Gastroesophageal sphincter (tissue), 4 donors: ENCODE results near the gene SETD4. TPM values are rescaled to one million over a fixed set of nuclear protein-coding genes. Genes with fewer than 3 reads are reported as not detected.
"Not testable (repeated sequence)": the region's sequence is repeated elsewhere in the genome, so short reads cannot be mapped to it uniquely, and the experiment has no call there.

Source experiments
- ATAC-seq: fragments of 150-250 bp; one replicate; pipeline ENCODE4 v1.9.1; 2016; ENCODE audit warnings: mild to moderate bottlenecking, moderate library complexity
- H3K27ac ChIP-seq, 4 donors: fragments of 200-600 bp; sonication (generic) in 3 of 4; 1 replicate in 3 of 4; 2 replicates in 1 of 4; pipeline ENCODE4 v1.5.1; 2016 to 2019
- H3K27me3 ChIP-seq: fragments of 200-600 bp; sonication (generic); one replicate; pipeline ENCODE4 v1.5.1; 2019
- H3K36me3 ChIP-seq, 2 donors: fragments of 200-600 bp; sonication (generic); one replicate each; pipeline ENCODE4 v1.5.1; 2019; ENCODE audit warnings: control low read depth in 1 of 2
- H3K4me1 ChIP-seq, 3 donors: fragments of 200-600 bp; sonication (generic); 1 replicate in 2 of 3; 2 replicates in 1 of 3; pipeline ENCODE4 v1.5.1; 2016 to 2019; ENCODE audit warnings: control low read depth in 2 of 3
- H3K4me3 ChIP-seq, 2 donors: fragments of 200-600 bp; sonication (generic); one replicate each; pipeline ENCODE4 v1.5.1; 2019; ENCODE audit warnings: mild to moderate bottlenecking in 1 of 2, moderate library complexity in 1 of 2
- H3K9me3 ChIP-seq, 3 donors: fragments of 200-600 bp; sonication (generic); one replicate each; pipeline ENCODE4 v1.5.1; 2017 to 2019; ENCODE audit warnings: control low read depth in 2 of 3
- CTCF ChIP-seq, 4 experiments: fragments of 200-600 bp in 2 of 4; fragments of 450-650 bp in 2 of 4; sonication (generic) in 1 of 4; IDR thresholded peaks; one replicate each; pipeline ENCODE4 v1.5.1; 2017 to 2019; ENCODE audit warnings: antibody characterized with exemption in 4 of 4, mild to moderate bottlenecking in 2 of 4, moderate library complexity in 2 of 4
- EP300 ChIP-seq: sonication (generic); formaldehyde crosslinking; IDR thresholded peaks from one replicate; pipeline ENCODE4 v1.6.1; 2017; ENCODE audit warnings: antibody characterized with exemption, mild to moderate bottlenecking
- POLR2A ChIP-seq, 2 donors: fragments of 450-650 bp; IDR thresholded peaks; one replicate each; pipeline ENCODE4 v1.6.1; 2017; ENCODE audit warnings: antibody characterized with exemption in 2 of 2, mild to moderate bottlenecking in 2 of 2, moderate library complexity in 1 of 2
- POLR2AphosphoS5 ChIP-seq: sonication (generic); formaldehyde crosslinking; IDR thresholded peaks from one replicate; pipeline ENCODE4 v1.6.1; 2017; ENCODE audit warnings: antibody characterized with exemption
- WGBS, 2 donors: methylation state at CpG; one replicate each; pipeline ENCODE4 v1.1.5; 2018; ENCODE audit warnings: low coverage in 1 of 2; 5-methylcytosine and 5-hydroxymethylcytosine counted together
- total RNA-seq, 4 donors: library from RNA; depleted of rRNA; stranded (reverse); fragments of >200 nt; gene quantifications; one replicate each; pipeline ENCODE4 v1.1.0, GENCODE V29; 2016

Gene SETD4
- total RNA-seq, 4 donors from 2014 or later = 11.2 to 34.2 (median 15.2) TPM

GRCh38 chr21:36079010-36079649, 18.8 kb upstream of the SETD4 start:
- ATAC-seq = no peak
- H3K36me3 ChIP-seq = no peaks in the 10 kb centered on the region
- no peaks in the 10 kb centered on the region for H3K27me3 ChIP-seq
- no peaks in the 10 kb centered on the region for H3K9me3 ChIP-seq
- TF ChIP-seq POLR2A (IDR thresholded peaks at IDR 0.05) (no peak), CTCF (IDR thresholded peaks at IDR 0.05) (no peak), POLR2AphosphoS5 (no peak), EP300 (no peak)
- H3K4me1 ChIP-seq = no peaks in the 10 kb centered on the region
- no peak overlapping the region for H3K27ac ChIP-seq
- 68 to 90% methylated on average over 6 to 10 of the region's 14 CpGs for WGBS, 2 donors
- H3K4me3 ChIP-seq = no peak overlapping the region

- ATAC-seq = no peak
- no peak overlapping the region for H3K4me3 ChIP-seq
- TF ChIP-seq EP300 = no peak
- no peak for TF ChIP-seq CTCF (IDR thresholded peaks at IDR 0.05)
- TF ChIP-seq POLR2AphosphoS5 = no peak
- no peak for TF ChIP-seq POLR2A (IDR thresholded peaks at IDR 0.05)
- no peak overlapping the region for H3K27ac ChIP-seq
- no peaks in the 10 kb centered on the region for H3K27me3 ChIP-seq
- H3K9me3 ChIP-seq = no peaks in the 10 kb centered on the region
- 84 to 93% methylated on average over 2 to 3 of the region's 9 CpGs for WGBS, 2 donors
- H3K4me1 ChIP-seq = peaks cover 0 to 6% (median under 1%) of the 10 kb centered on the region in 3 donors
- H3K36me3 ChIP-seq = peaks cover 0 to 3% of the 10 kb centered on the region in 2 donors
These were observed 17.4 kb upstream of the SETD4 start for GRCh38 chr21:36077758-36078157.

- ATAC-seq = no peak
- Histone ChIP-seq H3K27ac (no peak overlapping the region), H3K36me3 (peaks cover 0 to 10% of the 10 kb centered on the region in 2 donors), H3K4me3 (no peak overlapping the region), H3K4me1 (peaks cover 0 to 13% (median 8%) of the 10 kb centered on the region in 3 donors), H3K27me3 (no peaks in the 10 kb centered on the region), H3K9me3 (no peaks in the 10 kb centered on the region)
- 66 to 69% methylated on average over 7 of the region's 7 CpGs for WGBS, 2 donors
- TF ChIP-seq EP300 (no peak), POLR2AphosphoS5 (no peak), POLR2A (IDR thresholded peaks at IDR 0.05) (no peak), CTCF (IDR thresholded peaks at IDR 0.05) (no peak)
These were observed 16.7 kb upstream of the SETD4 start for GRCh38 chr21:36076878-36077655.

- TF ChIP-seq EP300 (no peak), POLR2A (IDR thresholded peaks at IDR 0.05) (no peak)
- H3K36me3 ChIP-seq = peaks cover 0 to 21% of the 10 kb centered on the region in 2 donors
- ATAC-seq = no peak
- no peak overlapping the region for H3K27ac ChIP-seq
- WGBS, 2 donors = 84 to 87% methylated on average over 4 to 5 of the region's 5 CpGs
- peaks cover 1 to 24% (median 17%) of the 10 kb centered on the region in 3 donors for H3K4me1 ChIP-seq
- no peaks in the 10 kb centered on the region for H3K27me3 ChIP-seq
- no peak overlapping the region for H3K4me3 ChIP-seq
- H3K9me3 ChIP-seq = no peaks in the 10 kb centered on the region
These were observed 15.6 kb upstream of the SETD4 start for GRCh38 chr21:36075953-36076352.

- Histone ChIP-seq H3K36me3 (peaks cover 0 to 21% of the 10 kb centered on the region in 2 donors), H3K4me3 (no peak overlapping the region), H3K9me3 (no peaks in the 10 kb centered on the region), H3K4me1 (peaks cover 3 to 32% (median 19%) of the 10 kb centered on the region in 3 donors), H3K27ac (peak overlapping the region in 1 of 4 donors; percentile 35), H3K27me3 (no peaks in the 10 kb centered on the region)
- TF ChIP-seq EP300 (no peak), POLR2AphosphoS5 (no peak), CTCF (IDR thresholded peaks at IDR 0.05) (no peak), POLR2A (IDR thresholded peaks at IDR 0.05) (no peak)
- ATAC-seq = no peak
- WGBS, 2 donors = 64 to 72% methylated on average over 3 of the region's 3 CpGs
These were observed 14.8 kb upstream of the SETD4 start for GRCh38 chr21:36075171-36075570.

GRCh38 chr21:36073911-36074310, 13.6 kb upstream of the SETD4 start:
- not testable (repeated sequence) for H3K9me3 ChIP-seq, H3K4me3 ChIP-seq, ATAC-seq, H3K27ac ChIP-seq, H3K27me3 ChIP-seq
- Histone ChIP-seq H3K4me1 (peaks cover 3 to 42% (median 19%) of the 10 kb centered on the region in 3 donors), H3K36me3 (peaks cover 0 to 21% of the 10 kb centered on the region in 2 donors)
- WGBS, 2 donors = 88 to 97% methylated on average over 5 of the region's 5 CpGs
